Testis (tissue), 3 donors: ENCODE measurements around the gene ARHGEF10L. TPM values are rescaled to one million over a fixed set of nuclear protein-coding genes. Genes with fewer than 3 reads are reported as not detected.
A peak's percentile ranks its signal among the peaks of the same experiment; 100 is the strongest.
"Not testable (repeated sequence)": the region's sequence is repeated elsewhere in the genome, so short reads cannot be mapped to it uniquely, and the experiment has no call there.

Experiments used
- DNase-seq: peaks from one replicate; pipeline ENCODE4 v3.0.0-alpha.2; 2019
- H3K27ac ChIP-seq, 2 donors: fragments of 200-600 bp; sonication (generic); one replicate each; pipeline ENCODE4 v1.5.1; 2019
- H3K27me3 ChIP-seq: fragments of 200-600 bp; sonication (generic); one replicate; pipeline ENCODE4 v1.5.1; 2019
- H3K36me3 ChIP-seq: fragments of 200-600 bp; sonication (generic); one replicate; pipeline ENCODE4 v1.5.1; 2017; ENCODE audit warnings: low read depth; ENCODE audit errors: missing control alignments
- H3K4me1 ChIP-seq: fragments of 200-600 bp; sonication (generic); one replicate; pipeline ENCODE4 v1.5.1; 2019
- H3K4me3 ChIP-seq, 2 donors: fragments of 200-600 bp; sonication (generic); one replicate each; pipeline ENCODE4 v1.5.1; 2017 to 2019
- H3K9me3 ChIP-seq: fragments of 200-600 bp; sonication (generic); one replicate; pipeline ENCODE4 v1.5.1; 2017
- CTCF ChIP-seq, 3 experiments: fragments of 450-650 bp in 2 of 3; fragments of 200-600 bp in 1 of 3; sonication (generic) in 1 of 3; IDR thresholded peaks; one replicate each; pipeline ENCODE4 v1.5.1; 2016 to 2019; ENCODE audit warnings: antibody characterized with exemption in 3 of 3, mild to moderate bottlenecking in 2 of 3, moderate library complexity in 1 of 3
- POLR2A ChIP-seq: fragments of 450-650 bp; IDR thresholded peaks from one replicate; pipeline ENCODE4 v1.6.1; 2017; ENCODE audit warnings: antibody characterized with exemption, mild to moderate bottlenecking, moderate library complexity
- WGBS, 2 donors: methylation state at CpG; one replicate each; pipeline ENCODE4 v1.1.5; 2018; 5-methylcytosine and 5-hydroxymethylcytosine counted together
- intact Hi-C: fragments of 100-400 bp; cut with DNase I; formaldehyde crosslinking; loops from one replicate; pipeline ENCODE4 v1.15.1; 2023; ENCODE audit warnings: low total_unique reads
- polyA plus RNA-seq: library from polyadenylated mRNA; stranded (reverse); fragments of 350-450 nt; fragmentation: Illumina TruSeq; extraction: RNeasy Lipid Tissue Mini Kit (QIAGEN cat#74804); gene quantifications from one replicate; pipeline ENCODE4 v1.2.3, GENCODE V29; 2014; ENCODE audit warnings: low read depth, low replicate concordance; ENCODE audit not compliant: insufficient read depth
- total RNA-seq, 2 donors: library from RNA; depleted of rRNA; stranded (reverse); fragments of >200 nt; gene quantifications; one replicate each; pipeline ENCODE4 v1.2.3, GENCODE V29; 2016

Gene ARHGEF10L
- total and polyA plus RNA-seq, 3 donors from 2014 or later = 13.5 to 20.3 (median 18.4) TPM

GRCh38 chr1:17496419-17496818 lies 43.1 kb upstream of the ARHGEF10L start:
- no peaks in the 10 kb centered on the region for H3K36me3 ChIP-seq
- no peaks in the 10 kb centered on the region for H3K4me1 ChIP-seq
- no peak overlapping the region for H3K4me3 ChIP-seq
- DNase-seq = no peak
- 82 to 87% methylated on average over 4 of the region's 4 CpGs for WGBS, 2 donors
- no peak overlapping the region for H3K27ac ChIP-seq
- no peaks in the 10 kb centered on the region for H3K27me3 ChIP-seq
- intact Hi-C loops = loop anchor here (5.0 kb wide), 1 partner anchor 111 kb away; no protein-coding TSS in a partner anchor
- TF ChIP-seq POLR2A (no peak), CTCF (IDR thresholded peaks at IDR 0.05) (no peak)
- H3K9me3 ChIP-seq = no peaks in the 10 kb centered on the region

GRCh38 chr1:17498214-17498613 lies 41.3 kb upstream of the ARHGEF10L start:
- Histone ChIP-seq H3K27ac (no peak overlapping the region), H3K36me3 (no peaks in the 10 kb centered on the region), H3K4me3 (no peak overlapping the region), H3K27me3 (no peaks in the 10 kb centered on the region), H3K4me1 (peaks cover 4% of the 10 kb centered on the region), H3K9me3 (no peaks in the 10 kb centered on the region)
- no peak for DNase-seq
- WGBS, 2 donors = 32 to 52% methylated on average over 4 of the region's 4 CpGs
- intact Hi-C loops = loop anchor here (5.0 kb wide), 1 partner anchor 109 kb away; no protein-coding TSS in a partner anchor
- TF ChIP-seq CTCF (IDR thresholded peaks at IDR 0.05) = no peak
- TF ChIP-seq POLR2A = no peak

GRCh38 chr1:17502326-17502778 lies 37.1 kb upstream of the ARHGEF10L start:
- Histone ChIP-seq H3K36me3 (no peaks in the 10 kb centered on the region), H3K4me1 (peaks cover 4% of the 10 kb centered on the region), H3K27ac (no peak overlapping the region), H3K27me3 (no peaks in the 10 kb centered on the region), H3K4me3 (no peak overlapping the region), H3K9me3 (no peaks in the 10 kb centered on the region)
- intact Hi-C loops = no loop called here
- WGBS, 2 donors = 17 to 20% methylated on average over 3 to 12 of the region's 12 CpGs
- no peak for TF ChIP-seq POLR2A
- TF ChIP-seq CTCF (IDR thresholded peaks at IDR 0.05) = peak; percentile 83 to 92 (median 88)
- DNase-seq = peak; percentile 89

GRCh38 chr1:17503146-17503545 lies 36.4 kb upstream of the ARHGEF10L start:
- TF ChIP-seq CTCF (IDR thresholded peaks at IDR 0.05) = no peak
- TF ChIP-seq POLR2A = no peak
- WGBS, 2 donors = 81 to 91% methylated on average over 3 of the region's 3 CpGs
- intact Hi-C loops = no loop called here
- DNase-seq = no peak
- no peaks in the 10 kb centered on the region for H3K9me3 ChIP-seq
- peaks cover 4% of the 10 kb centered on the region for H3K4me1 ChIP-seq
- H3K27ac ChIP-seq = no peak overlapping the region
- no peak overlapping the region for H3K4me3 ChIP-seq
- H3K36me3 ChIP-seq = no peaks in the 10 kb centered on the region
- no peaks in the 10 kb centered on the region for H3K27me3 ChIP-seq

GRCh38 chr1:17507200-17507599 lies 32.3 kb upstream of the ARHGEF10L start:
- intact Hi-C loops, H3K4me1 ChIP-seq, H3K27ac ChIP-seq, H3K9me3 ChIP-seq, H3K36me3 ChIP-seq, H3K4me3 ChIP-seq, DNase-seq, H3K27me3 ChIP-seq: not testable (repeated sequence)
- WGBS, 2 donors = 81 to 88% methylated on average over 4 of the region's 4 CpGs
